GM10266 (cell line): ENCODE measurements around the gene SPSB4.

Source experiments
- DNase-seq: peaks from one replicate; pipeline ENCODE4 v3.0.0; 2012; ENCODE audit errors: extremely low spot score
- CTCF ChIP-seq: IDR thresholded peaks from 2 replicates; pipeline ENCODE4 v1.5.1; 2012; ENCODE audit warnings: mild to moderate bottlenecking, low read depth; ENCODE audit not compliant: control insufficient read depth, insufficient read depth; ENCODE audit errors: missing control alignments

The SPSB4 gene

DNA sequence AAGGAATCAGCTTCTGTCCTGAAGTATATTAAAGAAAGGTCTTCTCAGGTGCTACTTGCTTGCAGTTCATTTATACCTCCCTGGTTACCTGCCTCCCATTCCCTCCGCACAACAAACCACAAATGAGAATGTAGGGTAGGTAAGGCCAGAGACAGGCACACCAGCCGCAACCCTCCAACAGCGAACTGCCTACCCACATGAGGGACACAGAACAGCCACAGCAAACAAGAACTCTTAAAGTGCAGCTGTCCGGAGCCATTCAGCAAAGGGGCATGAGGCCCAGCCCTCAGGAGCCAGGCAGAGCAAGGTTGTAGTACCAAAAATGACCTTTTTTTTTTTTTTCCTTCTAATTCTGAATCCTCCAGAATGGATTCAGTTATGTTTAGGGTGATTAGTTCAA lies 52.4 kb downstream of the SPSB4 start:
- TF ChIP-seq CTCF: no peak
- no peak for DNase-seq

GRCh38 chr3:141104151-141104821 lies 53.1 kb downstream of the SPSB4 start:
- no peak for TF ChIP-seq CTCF
- DNase-seq: no peak

- DNase-seq: peak; percentile 70
- TF ChIP-seq CTCF: peak; percentile 78
Measured at GRCh38 chr3:141105828-141106628, 54.9 kb downstream of the SPSB4 start.

GRCh38 chr3:141106842-141107241 lies 55.7 kb downstream of the SPSB4 start:
- DNase-seq: no peak
- TF ChIP-seq CTCF: no peak

- TF ChIP-seq CTCF: no peak
- DNase-seq: no peak
Measured at GRCh38 chr3:141108039-141108438, 56.9 kb downstream of the SPSB4 start.

GRCh38 chr3:141109751-141110150 lies 58.6 kb downstream of the SPSB4 start:
- no peak for DNase-seq
- no peak for TF ChIP-seq CTCF

DNA sequence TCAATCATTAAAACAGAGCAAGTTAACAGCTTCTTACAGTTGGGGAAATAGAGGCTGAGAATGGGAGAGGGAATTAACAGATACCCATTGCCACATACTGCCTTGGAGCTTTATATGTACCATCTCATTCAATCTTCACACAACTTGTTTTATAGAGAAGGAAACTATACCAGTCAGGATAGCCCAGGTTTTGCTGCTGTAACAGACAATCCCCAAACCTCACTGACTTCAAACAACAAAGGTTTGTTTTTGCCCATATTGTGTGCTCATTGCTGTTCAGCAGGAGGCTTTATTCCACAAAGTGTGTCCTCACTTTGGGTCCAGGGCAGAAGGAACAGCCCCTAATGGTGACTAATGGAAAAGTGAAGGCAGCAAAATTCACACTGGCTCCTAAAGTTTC lies 59.2 kb downstream of the SPSB4 start:
- no peak for DNase-seq
- no peak for TF ChIP-seq CTCF
